ENCODE measurements around the gene FCMR.
"Not testable (repeated sequence)": the region's sequence is repeated elsewhere in the genome, so short reads cannot be mapped to it uniquely, and the experiment has no call there.

The FCMR gene

GRCh38 chr1:206949208-206949607, 27.5 kb upstream of the FCMR start:
- DNase-seq, result no peak

GRCh38 chr1:206947255-206947654, 25.5 kb upstream of the FCMR start:
- DNase-seq, result no peak

- DNase-seq, result no peak
Measured at GRCh38 chr1:206946261-206946660, 24.5 kb upstream of the FCMR start, which contains the start of gene PIGR. Gene PIGR, minus strand, starts transcription at chr1:206946466. Its CDS starts 5,935 bp downstream, at chr1:206940531.

- DNase-seq, result no peak
Measured at GRCh38 chr1:206945779-206946178, 24.0 kb upstream of the FCMR start.

- no peak for DNase-seq
Measured at GRCh38 chr1:206944703-206945102, 23.0 kb upstream of the FCMR start.

GRCh38 chr1:206941766-206942418, 20.2 kb upstream of the FCMR start:
- no peak for DNase-seq

GRCh38 chr1:206940588-206940936, 18.8 kb upstream of the FCMR start:
- no peak for DNase-seq

- DNase-seq, result no peak
Measured at GRCh38 chr1:206939841-206940587, 18.3 kb upstream of the FCMR start.

- no peak for DNase-seq
Measured at GRCh38 chr1:206939131-206939530, 17.4 kb upstream of the FCMR start.

GRCh38 chr1:206937425-206937824, 15.7 kb upstream of the FCMR start:
- DNase-seq, result no peak

- no peak for DNase-seq
Measured at GRCh38 chr1:206935491-206936067, 13.8 kb upstream of the FCMR start.

- no peak for DNase-seq
Measured at GRCh38 chr1:206933333-206933945, 11.7 kb upstream of the FCMR start.

- no peak for DNase-seq
Measured at GRCh38 chr1:206932177-206932576, 10.4 kb upstream of the FCMR start.

- no peak for DNase-seq
Measured at GRCh38 chr1:206931709-206932108, 10.0 kb upstream of the FCMR start.

- no peak for DNase-seq
Measured at GRCh38 chr1:206930210-206930798, 8.6 kb upstream of the FCMR start.

- no peak for DNase-seq
Measured at GRCh38 chr1:206929524-206929923, 7.8 kb upstream of the FCMR start.

GRCh38 chr1:206926286-206926685, 4.5 kb upstream of the FCMR start:
- DNase-seq, result no peak

GRCh38 chr1:206925106-206925736, 3.5 kb upstream of the FCMR start:
- DNase-seq, result no peak

GRCh38 chr1:206924592-206925105, 2.9 kb upstream of the FCMR start:
- DNase-seq, result no peak

GRCh38 chr1:206923961-206924557, 2.3 kb upstream of the FCMR start:
- not testable (repeated sequence) for DNase-seq

- no peak for DNase-seq
Measured at GRCh38 chr1:206923009-206923960, 1.5 kb upstream of the FCMR start.

Measured in NCI-H1092 (cell line).